ENCODE data around the gene CASKIN2.
"Not testable (repeated sequence)": the region's sequence is repeated elsewhere in the genome, so short reads cannot be mapped to it uniquely, and the experiment has no call there.

Gene CASKIN2

GRCh38 chr17:75457047-75457654, 58.2 kb downstream of the CASKIN2 start:
- DNase-seq, result no peak

- peak; percentile 97 for DNase-seq
These were observed 58.8 kb downstream of the CASKIN2 start, which contains the start of gene TMEM94 for GRCh38 chr17:75456417-75457046. Gene TMEM94, plus strand, starts transcription at chr17:75456635. Its CDS starts 15,271 bp downstream, at chr17:75471906.

- DNase-seq, result no peak
These were observed 59.3 kb downstream of the CASKIN2 start for GRCh38 chr17:75456039-75456416.

- not testable (repeated sequence) for DNase-seq
These were observed 60.7 kb downstream of the CASKIN2 start for GRCh38 chr17:75454672-75455071.

- DNase-seq, result peak; percentile 81
These were observed 61.1 kb downstream of the CASKIN2 start for GRCh38 chr17:75454193-75454592.

GRCh38 chr17:75450270-75450669, 65.1 kb downstream of the CASKIN2 start:
- DNase-seq, result no peak
